Measurements from ENCODE around the gene PAX7. TPM values are rescaled to one million over a fixed set of nuclear protein-coding genes. Genes with fewer than 3 reads are reported as not detected.
A peak's percentile ranks its signal among the peaks of the same experiment; 100 is the strongest.

The PAX7 gene
- total and polyA plus RNA-seq, 9 of the 15 experiments (the other 6 are each of a cell fraction or from before 2014, with no cell fraction given): not detected

DNA sequence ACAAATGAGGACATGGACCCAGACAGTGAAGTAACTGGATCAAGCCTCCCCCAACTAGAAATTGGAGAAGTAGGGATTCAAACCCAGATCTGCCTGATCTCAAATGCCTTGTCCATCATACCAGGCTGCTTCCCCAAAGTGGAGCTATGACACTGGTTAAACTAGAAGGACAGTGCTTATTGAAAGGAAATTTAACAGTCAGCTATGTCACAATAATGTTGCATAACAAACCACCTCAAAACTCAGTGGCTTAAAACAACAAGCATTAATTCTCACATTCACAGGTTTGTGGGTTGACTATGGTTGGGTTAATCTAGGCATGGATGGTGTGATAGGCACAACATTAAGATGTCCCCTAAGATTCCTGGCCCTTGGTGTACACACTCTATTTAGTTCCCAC, 121.8 kb downstream of the PAX7 start:
- H3K9me1 ChIP-seq (ENCODE audit: control insufficient read depth, insufficient read depth, low read length): no peaks in the 10 kb centered on the region
- no peak for TF ChIP-seq ZNF707 (CRISPR knock-in tag; conservative IDR thresholded peaks at IDR 0.05)
- peak; percentile 19; the same call in 1 of the 2 replicates for TF ChIP-seq CEBPB (tag; IDR thresholded peaks at IDR 0.05)
- TF ChIP-seq RBBP5 (IDR thresholded peaks at IDR 0.05; ENCODE audit: borderline replicate concordance, insufficient read depth, low read length, poor library complexity, severe bottlenecking): no peak
- no peak for TF ChIP-seq CEBPG (CRISPR knock-in tag; IDR thresholded peaks at IDR 0.05)
- TF ChIP-seq CEBPG (tag; conservative IDR thresholded peaks at IDR 0.05 in 1 of 2, IDR thresholded peaks at IDR 0.05 in 1 of 2): peak in 1 of 2 experiments; percentile 45; a peak in 2 of 4 replicates
- TF ChIP-seq HDAC3 (IDR thresholded peaks at IDR 0.05; ENCODE audit: borderline replicate concordance, partially characterized antibody): no peak
- TF ChIP-seq RHOXF2B (CRISPR knock-in tag; conservative IDR thresholded peaks at IDR 0.05): no peak
- no peak for TF ChIP-seq PHF20 (IDR thresholded peaks at IDR 0.05; ENCODE audit: partially characterized antibody)
- no peak for TF ChIP-seq BHLHE40 (IDR thresholded peaks at IDR 0.05; ENCODE audit: low read length)
- TF ChIP-seq L3MBTL2 (IDR thresholded peaks at IDR 0.05): no peak
- TF ChIP-seq CCNT2 (IDR thresholded peaks at IDR 0.05; ENCODE audit: borderline replicate concordance, extremely low read depth, insufficient read length, low read depth, low read length): no peak
- no peak for TF ChIP-seq HIVEP1 (CRISPR knock-in tag; IDR thresholded peaks at IDR 0.05)
- intact Hi-C loops (cut with micrococcal nuclease) (no loop called here), in situ Hi-C loops (cut with MboI) (no loop called here)
- no peak overlapping the region for H2AFZ ChIP-seq (ENCODE audit: low read depth, low read length)
- ChIA-PET CTCF (ENCODE audit: low intra/inter-chr PET ratio) (no interaction called here), POLR2A (interaction anchor here (1.7 kb wide), 1 partner anchor 30 kb away, joined by 5 read pairs; no protein-coding TSS in a partner anchor)
- H3K4me2 ChIP-seq (ENCODE audit: insufficient read depth, low read length): no peak overlapping the region
- H4K20me1 ChIP-seq (replicated peaks; ENCODE audit: control insufficient read depth, insufficient read depth, low read length): 0 out of 2 replicates have a peak, but pooled peaks cover 3% of the 10 kb centered on the region
- no peak overlapping the region for H3K27ac ChIP-seq (ENCODE audit: extremely low read depth, low read depth, low read length)
- DNase-seq (ENCODE audit: extremely low read depth in 1 of 4, low spot score in 3 of 4): no peak
- ATAC-seq: no peak
- H3K9ac ChIP-seq (ENCODE audit: insufficient read depth in 1 of 2, low read depth in 2 of 2, low read length in 2 of 2): no peak overlapping the region
- no peaks in the 10 kb centered on the region; a peak in 1 of 5 replicates for H3K4me1 ChIP-seq (replicated peaks in 1 of 2; ENCODE audit: control insufficient read depth in 2 of 2, insufficient read depth in 2 of 2, low read length in 2 of 2)
- H3K4me3 ChIP-seq: no peak overlapping the region
- FAIRE-seq: no peak
- no TSS peak for BruUV-seq (replicated peaks)
- peaks cover 0 to 11% of the 10 kb centered on the region in 2 experiments; a peak in 2 of 5 replicates for H3K27me3 ChIP-seq (ENCODE audit: control insufficient read depth in 2 of 2, insufficient read depth in 2 of 2, low read length in 2 of 2)
- no peaks in the 10 kb centered on the region for H3K36me3 ChIP-seq (ENCODE audit: control insufficient read depth, insufficient read depth, low read length)
- no peaks in the 10 kb centered on the region for H3K9me3 ChIP-seq (replicated peaks; ENCODE audit: control insufficient read depth, insufficient read depth, low read depth, low read length)
- H3K79me2 ChIP-seq (ENCODE audit: control insufficient read depth, insufficient read depth, low read length): no peaks in the 10 kb centered on the region
